NT2/D1 (cell line): Measurements from ENCODE around the gene TCP11L2.

ENCODE experiments used
- SUZ12 ChIP-seq: IDR thresholded peaks from 2 replicates; pipeline ENCODE4 v1.6.1; 2011; ENCODE audit not compliant: insufficient read length, insufficient read depth; ENCODE audit errors: extremely low read depth
- ZNF274 ChIP-seq: IDR thresholded peaks from 2 replicates; pipeline ENCODE4 v1.6.1; 2011; ENCODE audit warnings: mild to moderate bottlenecking, low read depth, low read length

GRCh38 chr12:106267535-106267934 lies 35.0 kb upstream of the TCP11L2 start:
- no peak for TF ChIP-seq SUZ12
- no peak for TF ChIP-seq ZNF274
